HG02610 (cell line): ENCODE data around the gene RMRP.
"Not testable (repeated sequence)": the region's sequence is repeated elsewhere in the genome, so short reads cannot be mapped to it uniquely, and the experiment has no call there.

ENCODE experiments used
- ATAC-seq: cut with Tn5 transposase; IDR thresholded peaks from one replicate; pipeline ENCODE4 v1.9.1; 2021; ENCODE audit warnings: mild to moderate bottlenecking, moderate library complexity; ENCODE audit not compliant: unreplicated experiment

Gene RMRP

DNA sequence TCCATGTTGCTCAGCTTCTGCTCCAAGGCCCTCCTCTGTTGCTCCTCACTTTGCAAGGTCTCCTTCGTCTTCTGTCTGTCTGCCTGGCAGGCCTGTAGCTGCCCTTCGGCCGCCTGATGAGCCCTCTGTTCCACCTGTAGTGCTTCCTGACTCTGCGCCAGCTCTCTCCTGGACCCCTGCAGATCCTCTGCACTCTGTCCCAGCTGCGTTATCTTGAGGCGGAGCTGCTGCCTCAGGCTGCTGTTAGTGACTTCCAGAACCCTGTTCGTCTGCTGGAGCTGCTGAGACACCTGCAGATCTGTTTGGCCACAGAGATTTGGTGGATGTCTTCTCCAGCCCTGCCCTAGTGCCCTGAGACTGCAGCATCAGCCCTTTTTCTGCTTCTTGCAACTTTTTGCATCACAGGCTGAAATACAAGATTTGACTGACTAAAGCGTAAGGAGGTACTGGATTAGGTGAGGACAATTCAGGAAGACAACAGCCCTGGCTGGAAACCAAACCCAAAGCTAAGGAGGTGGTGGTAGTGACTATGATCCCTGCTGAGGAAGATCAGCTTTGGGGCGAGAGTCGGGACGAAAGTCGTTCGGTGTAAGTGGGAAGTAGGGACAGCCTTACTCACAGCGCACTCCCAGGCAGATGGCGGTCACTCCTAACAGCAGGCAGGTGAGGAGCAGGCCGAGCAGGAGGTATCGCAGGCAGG, 41.7 kb downstream of the RMRP start:
- no peak for ATAC-seq

DNA sequence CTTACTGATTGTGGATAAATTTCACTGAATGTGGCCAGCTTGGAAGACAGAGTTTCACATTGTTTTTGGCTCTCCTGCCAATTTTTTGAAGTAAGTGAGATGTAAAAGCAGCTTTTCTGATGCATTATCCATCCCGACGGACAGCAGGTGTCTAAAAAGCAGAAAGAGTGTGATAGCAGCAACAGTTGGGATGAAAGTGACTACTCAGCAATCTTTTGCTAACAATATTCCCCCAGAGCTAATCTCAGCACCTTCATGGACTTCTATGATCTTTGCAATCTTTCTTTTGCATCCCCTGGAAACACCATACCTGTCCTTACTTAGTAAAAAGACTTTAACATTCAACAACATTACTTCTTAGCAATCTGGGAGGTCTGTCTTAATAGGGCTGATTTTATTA, 45.0 kb downstream of the RMRP start:
- no peak for ATAC-seq

DNA sequence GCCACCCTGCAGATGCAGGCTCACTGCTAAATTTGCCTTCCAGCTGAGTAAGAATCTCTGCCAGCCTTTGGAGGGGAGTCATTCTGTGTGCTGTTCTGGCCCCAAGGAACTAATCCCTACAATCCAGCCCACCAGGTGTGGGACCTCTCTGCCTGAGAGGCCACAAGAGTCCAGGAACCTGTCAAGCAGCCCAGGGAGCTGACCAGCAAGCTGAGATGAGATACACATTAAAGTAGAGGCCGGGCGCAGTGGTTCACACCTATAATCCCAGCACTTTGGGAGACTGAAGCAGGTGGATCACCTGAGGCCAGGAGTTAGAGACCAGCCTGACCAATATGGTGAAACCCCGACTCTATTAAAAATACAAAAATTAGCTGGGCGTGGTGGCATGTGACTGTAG, 45.8 kb downstream of the RMRP start:
- not testable (repeated sequence) for ATAC-seq

DNA sequence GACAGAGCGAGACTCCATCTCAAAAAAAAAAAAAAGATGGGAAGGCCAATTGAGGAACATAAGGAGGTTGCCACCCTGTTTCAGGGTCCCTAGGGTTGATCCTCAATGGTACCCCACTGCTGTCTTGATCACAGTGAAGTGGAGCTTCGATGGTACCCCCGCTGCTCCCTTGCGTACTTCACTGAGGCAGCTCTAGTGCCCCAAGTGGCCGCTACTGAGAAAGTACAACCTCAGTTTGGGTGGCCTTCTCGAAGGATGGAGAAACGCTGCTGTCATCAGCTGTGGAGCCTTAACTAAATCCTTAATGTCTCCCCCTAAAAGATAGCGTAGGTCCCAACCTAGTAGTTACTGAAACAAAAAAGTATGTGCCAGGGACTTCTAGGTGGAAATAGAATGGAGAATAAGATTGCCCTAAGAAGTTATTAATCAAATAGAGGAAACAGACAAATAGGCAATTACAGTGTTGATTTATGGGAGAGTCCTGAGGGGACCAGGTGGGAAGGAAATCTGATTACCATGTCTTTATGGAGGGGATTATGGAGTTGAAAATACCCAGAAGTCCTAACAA, 46.5 kb downstream of the RMRP start:
- ATAC-seq: peak; percentile 41

DNA sequence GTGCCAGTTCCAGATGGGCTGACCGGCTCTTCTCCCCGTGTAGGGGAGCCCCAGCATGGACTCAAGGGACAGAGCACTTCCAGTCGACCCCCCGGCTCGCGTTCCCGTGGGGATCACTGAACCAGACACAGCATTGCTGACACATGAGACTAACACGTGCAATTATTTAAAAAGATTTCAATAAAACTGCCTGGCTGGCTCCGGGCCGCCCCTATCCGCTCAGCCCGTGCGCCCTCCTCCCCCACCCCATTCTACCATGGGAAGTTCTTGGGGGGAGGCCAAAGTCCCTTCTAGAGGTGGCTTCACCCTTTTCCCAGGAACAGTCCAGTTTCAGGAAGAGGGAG, 48.0 kb downstream of the RMRP start:
- ATAC-seq: no peak

DNA sequence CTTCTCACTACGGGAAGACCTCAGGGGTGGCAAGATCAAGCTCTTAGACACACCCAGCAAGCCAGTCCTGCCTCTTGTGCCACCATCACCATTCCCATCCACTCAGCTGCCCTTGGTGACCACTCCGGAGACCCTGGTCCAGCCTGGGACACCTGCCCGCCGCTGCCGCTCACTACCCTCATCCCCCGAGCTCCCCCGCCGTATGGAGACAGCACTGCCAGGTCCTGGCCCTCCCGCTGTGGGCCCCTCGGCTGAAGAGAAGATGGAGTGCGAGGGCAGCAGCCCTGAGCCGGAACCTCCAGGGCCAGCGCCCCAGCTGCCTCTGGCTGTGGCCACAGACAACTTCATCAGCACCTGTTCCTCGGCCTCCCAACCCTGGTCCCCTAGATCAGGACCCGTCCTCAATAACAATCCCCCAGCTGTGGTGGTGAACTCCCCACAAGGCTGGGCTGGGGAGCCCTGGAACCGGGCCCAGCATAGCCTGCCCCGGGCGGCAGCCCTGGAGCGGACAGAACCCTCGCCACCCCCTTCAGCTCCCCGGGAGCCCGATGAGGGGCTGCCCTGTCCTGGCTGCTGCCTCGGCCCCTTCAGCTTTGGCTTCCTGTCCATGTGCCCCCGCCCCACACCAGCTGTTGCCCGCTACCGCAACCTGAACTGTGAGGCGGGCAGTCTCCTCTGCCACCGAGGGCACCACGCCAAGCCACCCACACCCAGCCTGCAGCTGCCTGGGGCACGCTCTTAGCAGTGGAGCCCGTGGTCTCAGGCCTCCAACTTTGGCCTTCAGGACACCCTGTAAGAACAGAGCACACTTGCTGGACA, 48.6 kb downstream of the RMRP start:
- no peak for ATAC-seq

DNA sequence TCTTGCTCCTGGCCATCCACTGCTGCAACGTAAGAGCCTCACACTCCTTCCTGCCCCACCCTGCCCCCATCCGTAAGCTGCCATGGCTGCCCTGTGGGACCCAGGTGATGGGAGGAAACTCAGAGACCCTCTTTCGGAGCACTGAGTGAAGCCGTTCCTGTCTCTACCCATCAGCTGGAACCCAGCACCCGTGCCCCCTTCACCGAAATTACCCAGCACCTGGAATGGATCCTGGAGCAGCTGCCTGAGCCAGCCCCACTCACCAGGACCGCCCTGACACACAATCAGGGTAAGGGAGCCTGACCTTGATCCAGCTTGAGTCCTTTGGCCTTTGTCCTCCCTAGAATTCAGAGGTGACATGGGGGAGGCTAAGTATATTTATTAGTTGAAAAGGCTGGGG, 49.6 kb downstream of the RMRP start:
- ATAC-seq: no peak
